ENCODE results near the gene KCNN3. TPM values are rescaled to one million over a fixed set of nuclear protein-coding genes. Genes with fewer than 3 reads are reported as not detected.

Gene KCNN3
- total RNA-seq, 6 experiments from 2014 or later = not detected

DNA sequence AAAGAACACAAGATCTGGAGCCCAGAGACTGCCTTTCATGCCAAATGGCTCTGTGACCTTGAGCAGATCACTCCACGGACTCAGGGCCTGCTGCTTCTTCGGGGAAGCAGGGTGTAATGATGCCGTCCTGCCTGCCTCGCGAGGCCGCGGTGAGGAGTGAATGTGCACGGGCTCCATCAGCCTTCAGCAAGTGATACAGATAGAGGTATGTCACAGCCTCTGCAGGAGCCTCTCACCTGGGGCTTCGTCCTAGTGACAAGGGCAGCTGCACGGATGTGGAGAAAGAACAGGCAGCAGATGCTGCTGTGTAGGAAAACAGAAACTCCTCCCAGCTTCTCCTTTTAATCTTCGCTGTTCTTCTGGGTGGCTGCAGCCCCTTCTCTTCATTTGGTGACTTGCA is 127.5 kb downstream of the KCNN3 start:
- DNase-seq = no peak
- Mint-ChIP-seq H3K27me3 (ENCODE audit: insufficient read depth) (peaks cover 55% of the 10 kb centered on the region), H3K4me1 (ENCODE audit: low read depth) (peaks cover 16% of the 10 kb centered on the region), H3K9me3 (no peaks in the 10 kb centered on the region), H3K4me3 (no peak overlapping the region), H3K27ac (no peak overlapping the region), H3K36me3 (ENCODE audit: low read depth) (no peaks in the 10 kb centered on the region)
- TF ChIP-seq, protein P1, sequence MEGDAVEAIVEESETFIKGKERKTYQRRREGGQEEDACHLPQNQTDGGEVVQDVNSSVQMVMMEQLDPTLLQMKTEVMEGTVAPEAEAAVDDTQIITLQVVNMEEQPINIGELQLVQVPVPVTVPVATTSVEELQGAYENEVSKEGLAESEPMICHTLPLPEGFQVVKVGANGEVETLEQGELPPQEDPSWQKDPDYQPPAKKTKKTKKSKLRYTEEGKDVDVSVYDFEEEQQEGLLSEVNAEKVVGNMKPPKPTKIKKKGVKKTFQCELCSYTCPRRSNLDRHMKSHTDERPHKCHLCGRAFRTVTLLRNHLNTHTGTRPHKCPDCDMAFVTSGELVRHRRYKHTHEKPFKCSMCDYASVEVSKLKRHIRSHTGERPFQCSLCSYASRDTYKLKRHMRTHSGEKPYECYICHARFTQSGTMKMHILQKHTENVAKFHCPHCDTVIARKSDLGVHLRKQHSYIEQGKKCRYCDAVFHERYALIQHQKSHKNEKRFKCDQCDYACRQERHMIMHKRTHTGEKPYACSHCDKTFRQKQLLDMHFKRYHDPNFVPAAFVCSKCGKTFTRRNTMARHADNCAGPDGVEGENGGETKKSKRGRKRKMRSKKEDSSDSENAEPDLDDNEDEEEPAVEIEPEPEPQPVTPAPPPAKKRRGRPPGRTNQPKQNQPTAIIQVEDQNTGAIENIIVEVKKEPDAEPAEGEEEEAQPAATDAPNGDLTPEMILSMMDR (IDR thresholded peaks at IDR 0.05) = no peak

DNA sequence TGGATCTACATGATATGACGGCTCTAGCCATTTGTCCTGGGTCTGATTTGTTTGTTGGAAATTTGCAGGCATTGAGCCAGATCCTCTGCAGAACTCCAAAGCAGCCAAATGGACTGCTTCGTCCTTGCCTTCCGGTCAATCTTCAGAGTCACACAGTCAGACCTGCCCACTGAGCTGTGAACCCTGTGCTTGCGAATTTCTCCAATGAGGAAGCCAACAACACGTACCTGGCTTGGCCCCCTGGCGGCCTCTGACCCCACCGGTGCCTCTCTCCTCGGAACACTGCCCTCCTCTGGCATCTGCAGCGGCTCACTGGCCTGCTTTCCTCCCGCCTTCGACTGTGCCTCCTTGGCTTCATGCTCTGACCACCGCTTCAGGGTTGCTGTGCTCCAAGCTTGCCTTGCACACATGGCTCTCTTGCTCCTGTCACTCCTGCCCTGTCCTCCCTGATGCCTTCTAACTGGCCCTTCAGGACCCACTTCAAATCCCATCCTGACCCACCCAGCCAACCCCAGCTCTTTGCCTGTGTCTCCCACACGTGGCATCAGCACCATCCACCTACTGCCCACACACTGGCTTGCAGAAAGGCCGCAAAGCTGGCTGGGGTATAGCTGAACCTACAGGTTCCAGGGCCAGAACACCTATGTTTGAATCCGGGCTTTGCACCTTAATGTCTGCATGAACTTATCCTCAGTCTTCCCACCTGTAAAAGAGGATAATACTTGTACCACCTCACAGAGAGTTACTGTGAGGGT is 128.2 kb downstream of the KCNN3 start:
- Mint-ChIP-seq H3K36me3 (ENCODE audit: low read depth) (no peaks in the 10 kb centered on the region), H3K4me1 (ENCODE audit: low read depth) (peaks cover 23% of the 10 kb centered on the region), H3K27ac (no peak overlapping the region), H3K27me3 (ENCODE audit: insufficient read depth) (peaks cover 50% of the 10 kb centered on the region), H3K4me3 (no peak overlapping the region), H3K9me3 (no peaks in the 10 kb centered on the region)
- TF ChIP-seq, protein P1 (IDR thresholded peaks at IDR 0.05) = no peak; the same call in 1 of the 2 replicates
- DNase-seq = no peak

DNA sequence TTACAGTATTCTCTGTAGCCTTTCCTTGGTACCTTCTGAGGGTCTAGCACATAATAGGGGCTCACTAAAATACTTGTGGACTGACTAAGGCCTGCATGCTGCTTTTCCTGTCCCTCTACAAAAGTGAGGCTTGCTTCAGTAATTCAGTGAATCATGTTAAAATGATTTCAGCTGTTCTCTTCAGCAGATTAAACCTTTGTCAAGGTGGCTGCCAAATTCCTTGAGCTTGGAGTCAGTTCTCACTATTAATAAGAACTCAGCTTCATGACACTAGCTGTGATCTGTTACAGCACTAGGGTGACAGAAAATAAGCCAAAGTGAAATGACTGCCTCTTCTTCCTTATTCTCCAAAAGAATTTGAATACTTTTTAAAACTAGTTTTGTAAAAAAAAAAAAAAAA is 128.8 kb downstream of the KCNN3 start:
- Mint-ChIP-seq H3K9me3 (no peaks in the 10 kb centered on the region), H3K4me3 (no peak overlapping the region), H3K27me3 (ENCODE audit: insufficient read depth) (peaks cover 45% of the 10 kb centered on the region), H3K4me1 (ENCODE audit: low read depth) (peaks cover 27% of the 10 kb centered on the region), H3K27ac (no peak overlapping the region; the same call in 1 of the 2 replicates), H3K36me3 (ENCODE audit: low read depth) (no peaks in the 10 kb centered on the region)
- DNase-seq = peak; percentile 40
- TF ChIP-seq, protein P1 (IDR thresholded peaks at IDR 0.05) = no peak

DNA sequence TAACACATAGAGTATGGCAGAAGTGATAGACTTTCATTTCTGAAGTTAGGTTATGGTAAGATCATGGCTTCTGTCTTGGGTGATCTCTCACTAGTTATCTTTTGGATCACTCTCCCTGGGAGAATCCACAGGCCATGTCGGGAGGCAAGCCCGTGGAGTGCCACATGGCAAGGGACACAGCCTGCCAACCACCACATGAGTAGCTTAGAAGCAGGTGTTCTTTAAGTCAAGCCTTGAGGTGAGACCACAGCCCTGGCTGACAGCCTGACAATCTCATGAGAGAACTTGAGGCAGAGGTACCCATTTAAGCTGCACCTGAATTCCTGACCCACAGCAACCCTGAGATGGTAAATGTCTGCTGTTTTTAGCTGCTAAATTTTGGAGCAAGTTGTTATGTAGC is 130.4 kb downstream of the KCNN3 start:
- no peak for DNase-seq
- H3K4me1 Mint-ChIP-seq (ENCODE audit: low read depth) = peaks cover 27% of the 10 kb centered on the region
- H3K4me3 Mint-ChIP-seq = no peak overlapping the region
- H3K36me3 Mint-ChIP-seq (ENCODE audit: low read depth) = no peaks in the 10 kb centered on the region
- TF ChIP-seq, protein P1 (IDR thresholded peaks at IDR 0.05) = no peak
- no peaks in the 10 kb centered on the region for H3K9me3 Mint-ChIP-seq
- H3K27ac Mint-ChIP-seq = no peak overlapping the region
- peaks cover 35% of the 10 kb centered on the region for H3K27me3 Mint-ChIP-seq (ENCODE audit: insufficient read depth)

DNA sequence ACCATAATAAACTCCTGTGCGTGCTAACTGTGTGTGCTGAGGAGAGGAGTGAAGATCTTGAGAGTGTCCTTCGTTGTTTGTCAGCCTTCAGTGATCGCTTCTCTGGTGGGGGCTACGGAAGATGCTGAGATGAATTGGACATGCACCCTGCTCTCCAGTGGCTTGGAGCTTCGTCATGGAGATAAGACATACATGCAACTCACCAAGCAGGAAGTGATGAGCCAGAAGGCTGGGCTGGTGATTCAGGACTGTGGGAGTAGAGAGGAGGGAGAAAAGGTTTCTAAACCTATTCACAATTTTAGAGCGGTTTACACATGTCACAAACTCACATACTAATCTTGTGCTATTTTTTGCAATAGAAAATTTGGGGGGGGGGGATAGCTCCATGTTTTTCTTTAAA is 133.2 kb downstream of the KCNN3 start:
- Mint-ChIP-seq H3K27me3 (ENCODE audit: insufficient read depth) (peaks cover 33% of the 10 kb centered on the region), H3K4me1 (ENCODE audit: low read depth) (peaks cover 22% of the 10 kb centered on the region), H3K9me3 (no peaks in the 10 kb centered on the region), H3K36me3 (ENCODE audit: low read depth) (no peaks in the 10 kb centered on the region), H3K27ac (no peak overlapping the region), H3K4me3 (no peak overlapping the region)
- peak; percentile 60 for DNase-seq
- TF ChIP-seq, protein P1 (IDR thresholded peaks at IDR 0.05) = no peak
